IgD-negative memory B cell (primary cell): ENCODE results near the gene SELENOP. TPM values are rescaled to one million over a fixed set of nuclear protein-coding genes. Genes with fewer than 3 reads are reported as not detected.
"Not testable (repeated sequence)": the region's sequence is repeated elsewhere in the genome, so short reads cannot be mapped to it uniquely, and the experiment has no call there.

ENCODE experiments used
- H3K27ac Mint-ChIP-seq, 3 donors: one replicate each; pipeline ENCODE4 v1.8.0; 2020 to 2022; ENCODE audit warnings: mild to moderate bottlenecking in 3 of 3, mixed read lengths in 3 of 3, moderate library complexity in 1 of 3
- H3K27me3 Mint-ChIP-seq: one replicate; pipeline ENCODE4 v1.8.0; 2021; ENCODE audit warnings: mixed read lengths
- H3K36me3 Mint-ChIP-seq: one replicate; pipeline ENCODE4 v1.8.0; 2020; ENCODE audit warnings: mild to moderate bottlenecking, mixed read lengths
- H3K4me1 Mint-ChIP-seq, 3 donors: one replicate each; pipeline ENCODE4 v1.8.0; 2020 to 2022; ENCODE audit warnings: mixed read lengths in 3 of 3, mild to moderate bottlenecking in 1 of 3
- H3K4me3 Mint-ChIP-seq, 4 donors: one replicate each; pipeline ENCODE4 v1.8.0; 2020 to 2022; ENCODE audit warnings: mild to moderate bottlenecking in 4 of 4, mixed read lengths in 4 of 4, moderate library complexity in 3 of 4
- H3K9me3 Mint-ChIP-seq, 3 donors: one replicate each; pipeline ENCODE4 v1.8.0; 2020 to 2021; ENCODE audit warnings: mixed read lengths in 3 of 3, mild to moderate bottlenecking in 1 of 3
- polyA plus RNA-seq: library from polyadenylated mRNA; unstranded; fragments of 300-500 nt; fragmentation: Illumina TruSeq; gene quantifications from one replicate; pipeline ENCODE4 v1.2.3, GENCODE V29; 2021

Gene SELENOP
- polyA plus RNA-seq, 1 donor from 2014 or later = not detected

DNA sequence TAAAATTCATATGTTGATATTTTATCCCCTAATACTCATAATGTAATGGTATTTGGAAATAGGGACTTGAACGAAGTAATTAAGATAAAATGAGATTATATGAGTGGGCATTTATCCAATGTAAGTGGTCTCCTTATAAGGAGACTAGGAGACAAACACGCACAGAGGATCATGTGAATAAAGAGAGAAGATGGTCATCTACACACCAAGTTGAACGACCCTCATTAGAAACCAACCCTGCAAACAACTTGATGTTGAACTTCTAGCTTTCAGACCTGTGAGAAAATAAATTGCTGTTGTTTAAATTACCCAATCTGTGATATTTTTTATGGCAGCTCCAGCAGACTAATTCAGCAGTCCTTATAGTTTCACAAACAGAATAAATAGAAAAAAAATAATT lies 27.5 kb upstream of the SELENOP start:
- Mint-ChIP-seq H3K36me3 (no peaks in the 10 kb centered on the region), H3K4me1 (no peaks in the 10 kb centered on the region), H3K4me3 (no peak overlapping the region), H3K9me3 (peaks cover 0 to 3% (median 3%) of the 10 kb centered on the region in 3 donors), H3K27ac (no peak overlapping the region), H3K27me3 (peaks cover 4% of the 10 kb centered on the region)

DNA sequence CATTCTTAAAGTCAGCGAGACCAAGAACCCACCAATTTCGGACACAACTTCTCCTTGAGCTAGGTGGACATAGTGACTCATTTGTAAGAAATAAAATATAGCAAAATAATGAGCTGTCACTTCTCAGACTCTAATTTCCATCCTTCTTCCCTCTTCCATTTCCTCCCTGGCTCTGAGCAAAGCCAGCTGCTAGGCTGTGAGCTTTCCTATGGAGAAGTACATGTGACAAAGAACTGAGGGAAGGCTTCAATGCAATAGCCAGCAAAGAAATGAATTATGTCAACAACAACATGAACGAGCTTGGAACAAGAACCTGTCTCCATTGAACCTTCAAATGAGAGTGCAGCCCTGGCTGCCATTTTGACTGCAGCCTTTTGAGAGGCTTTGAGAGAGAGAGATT lies 25.9 kb upstream of the SELENOP start:
- Mint-ChIP-seq H3K27me3 (peaks cover 2% of the 10 kb centered on the region), H3K9me3 (peaks cover 0 to 3% (median 3%) of the 10 kb centered on the region in 3 donors), H3K36me3 (no peaks in the 10 kb centered on the region), H3K4me3 (no peak overlapping the region), H3K4me1 (no peaks in the 10 kb centered on the region), H3K27ac (no peak overlapping the region)

DNA sequence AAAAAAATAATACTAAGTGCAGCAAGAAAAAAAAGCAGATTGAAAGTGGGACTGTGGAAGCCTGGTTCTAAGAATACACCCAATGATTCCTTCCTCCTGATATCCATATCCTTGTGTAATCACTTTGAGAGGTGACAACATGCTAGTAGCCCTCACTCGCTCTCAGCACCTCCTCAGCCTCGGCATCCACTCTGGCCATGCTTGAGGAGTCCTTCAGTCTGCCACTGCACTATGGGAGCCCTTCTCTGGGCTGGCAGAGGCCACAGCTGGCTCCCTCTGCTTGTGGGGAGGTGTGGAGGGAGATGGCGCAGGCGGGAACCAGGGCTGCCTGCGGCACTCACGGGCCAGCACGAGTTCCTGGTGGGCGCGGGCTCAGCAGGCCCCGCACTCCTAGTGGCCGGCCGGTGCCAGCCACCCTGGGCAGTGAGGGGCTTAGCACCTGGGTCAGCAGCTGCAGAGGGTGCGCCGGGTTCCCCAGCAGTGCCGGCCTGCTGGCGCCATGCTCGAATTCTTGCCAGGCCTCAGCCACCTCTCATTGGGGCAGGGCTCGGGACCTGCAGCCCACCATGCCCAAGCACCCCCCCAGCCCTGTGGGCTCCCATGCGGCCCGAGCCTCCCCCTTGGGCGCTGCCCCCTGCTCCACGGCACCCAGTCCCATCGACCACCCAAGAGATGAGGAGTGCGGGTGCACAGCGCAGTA lies 24.5 kb upstream of the SELENOP start:
- Mint-ChIP-seq H3K9me3 (peaks cover 0 to 3% (median 3%) of the 10 kb centered on the region in 3 donors), H3K36me3 (peaks cover 2% of the 10 kb centered on the region), H3K4me1 (no peaks in the 10 kb centered on the region), H3K27ac (no peak overlapping the region), H3K4me3 (no peak overlapping the region), H3K27me3 (peaks cover 2% of the 10 kb centered on the region)

DNA sequence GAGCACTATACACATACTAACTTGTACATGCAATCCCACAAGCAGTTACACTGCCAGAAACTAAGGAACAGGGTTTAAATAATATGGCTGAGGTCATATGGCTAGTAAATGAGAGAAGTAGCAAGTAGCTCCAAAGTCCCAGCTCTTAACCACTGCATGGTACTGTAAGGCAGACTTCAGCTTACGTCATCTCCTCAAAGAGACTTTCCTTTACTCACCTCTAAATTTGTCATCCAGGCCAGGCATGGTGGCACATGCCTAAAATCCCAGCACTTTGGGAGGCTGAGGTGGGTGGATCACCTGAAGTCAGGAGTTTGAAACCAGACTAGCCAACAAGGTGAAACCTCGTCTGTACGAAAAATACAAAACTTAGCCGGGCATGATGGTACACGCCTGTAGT lies 20.4 kb upstream of the SELENOP start:
- Mint-ChIP-seq H3K27me3 (no peaks in the 10 kb centered on the region), H3K36me3 (peaks cover 2% of the 10 kb centered on the region), H3K9me3 (peaks cover 0 to 3% (median 3%) of the 10 kb centered on the region in 3 donors), H3K27ac (no peak overlapping the region), H3K4me1 (no peaks in the 10 kb centered on the region), H3K4me3 (no peak overlapping the region)

DNA sequence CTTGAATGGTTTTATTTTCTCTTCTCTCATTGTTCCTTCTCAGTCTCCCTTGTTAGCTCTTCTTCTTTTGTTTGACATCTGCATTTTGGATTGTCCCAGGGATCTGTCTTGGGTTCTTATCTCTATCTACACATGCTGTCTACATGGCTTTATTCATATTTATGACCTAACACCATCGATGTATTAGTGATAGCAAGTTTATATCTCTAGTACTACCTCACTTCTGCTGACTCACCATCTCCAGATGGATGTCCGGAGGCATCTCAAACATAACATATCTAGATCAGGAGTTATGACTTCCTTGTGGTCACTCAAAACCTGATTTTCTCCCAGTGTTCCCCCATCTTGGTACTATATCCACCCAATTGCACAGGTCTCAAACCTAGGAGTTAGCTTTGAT lies 19.2 kb upstream of the SELENOP start:
- peaks cover 2% of the 10 kb centered on the region for H3K36me3 Mint-ChIP-seq
- H3K27me3 Mint-ChIP-seq = no peaks in the 10 kb centered on the region
- no peaks in the 10 kb centered on the region for H3K4me1 Mint-ChIP-seq
- no peak overlapping the region for H3K27ac Mint-ChIP-seq
- no peak overlapping the region for H3K4me3 Mint-ChIP-seq
- H3K9me3 Mint-ChIP-seq = peaks cover 0 to 3% (median 3%) of the 10 kb centered on the region in 3 donors

DNA sequence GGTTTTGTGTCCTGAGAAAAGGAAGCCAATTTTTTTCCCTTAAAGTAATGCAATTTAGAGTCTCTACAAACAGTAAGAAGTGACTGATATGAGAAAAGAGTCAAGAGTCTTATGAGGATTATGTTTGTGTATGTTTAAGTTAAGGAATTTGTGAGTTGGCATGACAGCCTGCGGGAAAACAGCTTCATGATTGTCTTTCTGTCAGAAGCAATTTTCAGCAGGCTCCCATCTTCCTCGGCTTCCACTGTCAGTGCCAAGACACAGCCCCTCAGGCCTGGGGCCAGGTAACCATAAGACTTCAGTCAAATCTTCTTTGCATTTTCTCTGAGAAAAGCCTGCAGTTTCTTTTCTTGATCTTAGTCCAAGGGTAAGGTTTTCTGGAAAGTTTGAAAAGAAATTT lies 17.0 kb upstream of the SELENOP start:
- Mint-ChIP-seq H3K36me3 (peaks cover 2% of the 10 kb centered on the region), H3K27me3 (no peaks in the 10 kb centered on the region), H3K9me3 (no peaks in the 10 kb centered on the region), H3K27ac (no peak overlapping the region), H3K4me1 (no peaks in the 10 kb centered on the region), H3K4me3 (no peak overlapping the region)

DNA sequence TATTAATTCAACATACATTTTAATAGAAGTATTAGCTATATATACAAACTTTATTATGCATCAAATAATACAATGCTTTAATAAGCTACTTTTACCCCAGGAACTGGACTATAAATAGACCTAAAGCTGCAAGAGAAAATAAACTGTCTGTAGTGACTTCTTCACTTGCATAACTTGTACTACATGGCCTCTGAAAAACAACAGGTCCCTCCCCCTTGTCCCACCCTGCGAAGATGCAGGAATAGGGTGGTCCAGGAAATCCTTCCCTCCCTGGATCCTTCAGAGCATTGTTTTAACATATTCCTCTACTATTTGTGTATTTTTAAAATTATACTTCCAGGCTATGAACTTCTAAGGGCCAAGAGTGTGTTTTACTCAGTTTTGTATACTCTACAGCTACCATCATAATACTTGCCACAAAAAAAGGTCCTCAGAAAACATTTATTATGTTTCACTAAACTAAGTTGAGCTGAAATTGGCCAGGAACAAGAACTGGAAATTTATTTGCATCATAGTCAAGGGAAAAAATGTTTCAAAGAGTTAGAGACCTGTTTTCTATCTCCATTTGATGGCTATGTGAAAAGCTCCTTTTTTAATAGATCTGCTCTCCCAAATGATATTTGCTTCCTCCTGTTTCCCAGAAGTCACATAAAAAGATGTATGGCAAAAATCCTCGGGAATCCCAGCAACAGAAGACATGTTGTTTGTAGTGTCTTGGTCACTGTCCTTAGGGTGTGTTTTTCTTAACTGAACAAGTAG lies 15.2 kb upstream of the SELENOP start:
- peaks cover 2% of the 10 kb centered on the region for H3K36me3 Mint-ChIP-seq
- H3K9me3 Mint-ChIP-seq = no peaks in the 10 kb centered on the region
- no peaks in the 10 kb centered on the region for H3K27me3 Mint-ChIP-seq
- no peak overlapping the region for H3K4me3 Mint-ChIP-seq
- no peaks in the 10 kb centered on the region for H3K4me1 Mint-ChIP-seq
- no peak overlapping the region for H3K27ac Mint-ChIP-seq

DNA sequence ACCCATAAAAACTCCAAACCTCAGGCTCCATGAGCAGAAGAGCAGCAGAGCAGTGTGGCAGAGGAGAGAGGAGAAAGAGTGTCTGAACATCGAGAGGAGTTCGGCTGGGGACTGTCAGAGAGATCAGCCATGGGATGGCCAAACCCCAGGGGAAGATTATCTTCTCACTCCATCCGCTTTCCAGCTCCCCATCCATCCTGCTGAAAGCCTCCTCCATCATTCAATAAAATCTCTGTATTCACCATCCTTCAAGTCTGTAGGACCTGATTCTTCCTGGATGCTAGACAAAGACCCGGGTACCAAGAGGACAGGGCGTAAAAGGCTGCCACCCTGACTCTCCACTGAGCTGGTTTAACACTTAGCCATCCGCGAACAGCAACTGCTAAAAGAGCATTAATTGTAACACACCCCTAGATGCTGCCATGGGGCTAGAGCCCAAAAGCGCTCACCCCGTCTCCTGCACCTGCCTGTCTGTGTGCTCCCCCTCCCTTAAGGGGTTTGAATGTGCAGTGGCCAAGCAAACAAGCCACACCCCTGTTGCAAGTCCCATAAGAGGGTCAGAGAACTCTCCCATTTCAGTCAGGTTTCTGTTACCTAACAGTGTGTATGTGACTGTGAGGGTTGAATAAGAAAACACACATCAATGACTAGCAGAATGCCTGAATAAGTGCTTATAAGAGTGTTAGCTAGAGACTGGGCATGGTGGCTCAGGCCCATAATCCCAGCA lies 13.9 kb upstream of the SELENOP start:
- no peaks in the 10 kb centered on the region for H3K36me3 Mint-ChIP-seq
- H3K9me3 Mint-ChIP-seq = no peaks in the 10 kb centered on the region
- no peaks in the 10 kb centered on the region for H3K4me1 Mint-ChIP-seq
- no peaks in the 10 kb centered on the region for H3K27me3 Mint-ChIP-seq
- no peak overlapping the region for H3K27ac Mint-ChIP-seq
- no peak overlapping the region for H3K4me3 Mint-ChIP-seq

DNA sequence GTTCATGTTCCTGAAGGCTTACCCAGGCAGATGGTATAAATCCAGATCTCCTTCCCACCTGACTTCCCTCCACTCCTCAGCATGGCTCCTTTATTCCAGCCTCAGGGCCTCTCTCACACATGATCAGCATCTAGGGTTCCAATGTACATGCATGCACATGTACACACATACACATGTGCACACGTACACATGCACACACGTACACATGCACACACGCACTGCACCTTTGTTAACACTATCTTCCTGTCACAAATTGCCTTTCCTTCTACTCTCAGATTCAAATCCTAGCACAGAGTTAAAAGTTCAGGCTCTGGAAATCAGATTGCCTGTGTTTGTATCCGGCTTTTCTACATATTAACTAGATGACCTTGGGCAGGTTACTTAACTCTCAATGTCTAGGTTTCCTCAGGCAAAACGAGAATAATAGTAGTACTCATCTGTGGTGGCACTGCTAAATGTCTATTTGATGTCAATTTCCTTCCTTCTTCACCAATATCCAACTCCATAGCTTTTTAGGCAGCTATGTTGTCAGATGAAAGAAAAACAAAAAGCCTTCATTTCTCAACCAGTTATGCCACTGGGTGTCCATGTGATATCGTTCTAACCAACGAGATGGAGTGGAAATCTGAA lies 12.8 kb upstream of the SELENOP start:
- Mint-ChIP-seq H3K36me3 (no peaks in the 10 kb centered on the region), H3K4me3 (no peak overlapping the region), H3K4me1 (no peaks in the 10 kb centered on the region), H3K27me3 (no peaks in the 10 kb centered on the region), H3K9me3 (no peaks in the 10 kb centered on the region), H3K27ac (no peak overlapping the region)

DNA sequence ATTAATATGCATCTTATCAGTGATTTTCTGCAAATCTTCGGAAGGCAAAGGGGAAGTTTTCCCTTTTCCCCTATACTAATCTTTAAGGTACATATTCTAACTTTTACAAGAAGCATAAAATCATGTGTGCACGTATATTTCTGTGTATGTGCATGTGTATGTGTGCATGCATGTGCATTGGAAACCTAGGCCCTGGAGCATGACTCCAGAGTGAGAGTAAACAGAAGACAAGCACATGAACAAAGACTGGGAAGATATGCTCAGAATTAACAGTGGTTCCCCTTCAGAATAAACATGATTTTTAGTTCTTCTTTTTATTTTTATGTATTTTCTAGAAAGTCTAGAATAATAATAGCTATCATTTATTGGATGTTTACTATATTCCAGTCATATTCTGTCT lies 10.9 kb upstream of the SELENOP start:
- no peaks in the 10 kb centered on the region for H3K36me3 Mint-ChIP-seq
- H3K4me1 Mint-ChIP-seq = no peaks in the 10 kb centered on the region
- H3K27me3 Mint-ChIP-seq = no peaks in the 10 kb centered on the region
- H3K9me3 Mint-ChIP-seq = no peaks in the 10 kb centered on the region
- H3K4me3 Mint-ChIP-seq = no peak overlapping the region
- no peak overlapping the region for H3K27ac Mint-ChIP-seq

DNA sequence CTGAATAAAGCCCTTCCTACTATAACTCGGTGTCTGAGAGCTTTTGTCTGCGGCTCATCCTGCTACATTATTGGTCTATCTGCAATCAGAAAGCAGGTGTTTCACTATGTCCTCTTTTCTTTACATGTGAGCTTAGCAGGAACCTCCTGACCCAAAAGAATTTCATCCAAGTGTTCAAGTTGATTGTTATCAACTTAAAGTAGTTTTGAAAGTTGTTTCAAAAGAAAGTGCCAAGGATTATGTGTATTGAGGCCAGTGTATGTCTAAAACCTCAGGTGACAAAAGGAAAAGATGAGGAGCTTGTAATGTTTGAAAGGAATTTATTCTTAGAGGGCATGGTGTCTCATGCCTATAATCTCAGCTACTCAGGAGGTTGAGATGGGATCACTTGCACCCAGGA lies 8.1 kb upstream of the SELENOP start:
- H3K27ac Mint-ChIP-seq = no peak overlapping the region
- no peaks in the 10 kb centered on the region for H3K4me1 Mint-ChIP-seq
- no peaks in the 10 kb centered on the region for H3K36me3 Mint-ChIP-seq
- no peaks in the 10 kb centered on the region for H3K27me3 Mint-ChIP-seq
- no peak overlapping the region for H3K4me3 Mint-ChIP-seq
- no peaks in the 10 kb centered on the region for H3K9me3 Mint-ChIP-seq

DNA sequence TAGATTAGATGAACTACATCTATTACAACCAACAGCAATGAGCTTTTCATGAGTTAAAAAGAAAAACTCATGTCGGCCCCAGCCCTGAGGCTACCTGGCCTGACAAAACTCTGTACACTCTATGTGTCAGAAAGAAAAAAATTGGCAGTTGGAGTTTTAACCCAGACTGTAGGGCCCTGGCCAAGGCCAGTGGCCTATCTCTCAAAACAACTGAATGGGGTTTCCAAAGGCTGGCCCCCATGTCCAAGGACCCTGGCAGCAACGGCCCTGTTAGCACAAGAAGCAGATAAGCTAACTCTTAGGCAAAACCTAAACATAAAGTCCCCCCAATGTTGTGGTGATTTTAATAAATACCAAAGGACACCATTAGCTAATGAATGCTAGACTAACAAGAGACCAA lies 4.9 kb upstream of the SELENOP start:
- not testable (repeated sequence) for H3K27me3 Mint-ChIP-seq, H3K36me3 Mint-ChIP-seq, H3K4me1 Mint-ChIP-seq, H3K9me3 Mint-ChIP-seq, H3K4me3 Mint-ChIP-seq, H3K27ac Mint-ChIP-seq

DNA sequence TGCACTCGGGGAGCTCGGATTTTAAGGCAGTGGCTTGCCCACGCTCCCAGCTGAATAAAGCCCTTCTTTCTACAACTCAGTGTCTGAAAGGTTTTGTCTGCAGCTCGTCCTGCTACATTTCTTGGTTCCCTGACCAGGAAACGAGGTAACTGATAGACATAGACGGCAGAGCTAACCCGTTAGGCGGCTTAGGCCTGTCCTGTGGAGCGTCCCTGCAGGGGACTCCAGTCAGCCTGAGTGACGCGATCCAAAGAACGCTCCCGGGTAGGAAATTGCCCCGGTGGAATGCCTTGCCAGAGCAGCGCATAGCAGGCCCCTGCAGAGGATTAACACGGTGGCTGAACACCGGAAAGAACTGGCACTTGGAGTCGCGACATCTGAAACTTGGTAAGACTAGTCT lies 1.8 kb upstream of the SELENOP start:
- Mint-ChIP-seq H3K4me3 (no peak overlapping the region), H3K27ac (no peak overlapping the region), H3K36me3 (peaks cover 3% of the 10 kb centered on the region), H3K4me1 (no peaks in the 10 kb centered on the region), H3K27me3 (peaks cover 1% of the 10 kb centered on the region), H3K9me3 (no peaks in the 10 kb centered on the region)

DNA sequence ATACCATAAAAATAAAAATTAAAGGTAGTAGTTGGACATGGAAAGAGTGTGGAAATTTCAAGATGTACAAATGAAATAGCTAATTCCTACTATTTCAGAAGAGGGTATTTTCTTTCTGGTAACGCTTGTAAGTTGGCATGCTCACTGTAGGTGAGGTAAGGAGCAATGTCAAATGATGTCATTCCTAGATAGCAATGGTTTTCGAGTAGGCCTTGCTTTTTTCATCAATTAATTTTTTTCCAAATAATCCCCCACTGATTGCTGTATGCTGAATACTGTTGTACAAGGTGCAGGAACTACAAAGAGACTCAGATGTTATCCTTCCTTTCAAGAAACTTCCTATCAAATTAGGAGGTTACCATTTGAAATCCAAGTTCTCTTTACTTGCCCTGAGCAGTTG lies 928 bp upstream of the SELENOP start:
- no peak overlapping the region for H3K27ac Mint-ChIP-seq
- H3K9me3 Mint-ChIP-seq = no peaks in the 10 kb centered on the region
- H3K4me1 Mint-ChIP-seq = no peaks in the 10 kb centered on the region
- peaks cover 3% of the 10 kb centered on the region for H3K36me3 Mint-ChIP-seq
- H3K27me3 Mint-ChIP-seq = peaks cover 1% of the 10 kb centered on the region
- H3K4me3 Mint-ChIP-seq = no peak overlapping the region

DNA sequence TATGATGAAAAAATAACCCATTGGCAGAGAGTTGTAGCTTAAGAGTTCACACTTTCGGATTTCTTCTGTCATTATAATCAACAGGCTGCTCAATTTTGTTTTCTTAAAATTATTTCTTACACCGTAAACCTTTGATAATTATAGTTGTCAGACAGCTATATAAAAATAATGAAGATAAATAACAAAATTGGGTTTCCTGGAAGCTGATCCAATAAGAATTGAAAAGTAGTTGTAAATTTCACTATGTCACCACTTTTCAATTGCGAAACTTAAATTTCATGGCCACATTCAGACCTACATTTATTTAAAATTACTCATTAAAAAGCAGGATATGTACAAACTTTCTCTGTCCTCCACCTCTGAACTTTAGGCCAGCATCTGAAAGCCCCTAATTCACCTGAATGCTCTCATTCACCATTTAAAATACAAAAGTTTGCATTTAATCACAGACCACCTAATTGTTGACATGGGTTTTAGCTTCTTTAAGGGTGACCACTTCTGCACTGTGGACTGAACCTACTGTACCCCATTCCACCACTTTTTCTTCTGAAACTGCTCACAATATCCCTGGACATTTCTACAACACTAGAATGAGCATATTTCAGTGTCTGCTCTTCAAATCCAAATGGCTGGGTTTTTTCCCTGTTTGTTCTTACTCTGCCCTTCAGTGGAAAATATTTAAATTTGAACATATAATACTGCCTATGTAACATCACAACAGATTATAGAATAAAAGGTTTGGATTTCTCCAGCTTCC lies 680 bp downstream of the SELENOP start:
- Mint-ChIP-seq H3K27ac (no peak overlapping the region), H3K27me3 (peaks cover 1% of the 10 kb centered on the region), H3K36me3 (peaks cover 3% of the 10 kb centered on the region), H3K4me3 (no peak overlapping the region), H3K9me3 (no peaks in the 10 kb centered on the region), H3K4me1 (no peaks in the 10 kb centered on the region)
